Measurements from ENCODE around the gene SLC12A9. TPM values are rescaled to one million over a fixed set of nuclear protein-coding genes. Genes with fewer than 3 reads are reported as not detected.

SLC12A9 gene
- total and polyA plus RNA-seq, 2 experiments from 2014 or later = 10.3 to 39.9 TPM

- TF ChIP-seq ETS1 (IDR thresholded peaks at IDR 0.05) (no peak), EZH2phosphoT487 (IDR thresholded peaks at IDR 0.05; ENCODE audit: unreplicated experiment) (no peak), EZH2 (IDR thresholded peaks at IDR 0.05; ENCODE audit: low read depth, unreplicated experiment) (no peak), NANOG (IDR thresholded peaks at IDR 0.05; ENCODE audit: borderline replicate concordance) (no peak), STAT1 (IDR thresholded peaks at IDR 0.05; ENCODE audit: unreplicated experiment) (no peak), CREB1 (CRISPR knock-in tag; IDR thresholded peaks at IDR 0.05; ENCODE audit: low read depth) (no peak)
- TF ChIP-seq, protein P1, sequence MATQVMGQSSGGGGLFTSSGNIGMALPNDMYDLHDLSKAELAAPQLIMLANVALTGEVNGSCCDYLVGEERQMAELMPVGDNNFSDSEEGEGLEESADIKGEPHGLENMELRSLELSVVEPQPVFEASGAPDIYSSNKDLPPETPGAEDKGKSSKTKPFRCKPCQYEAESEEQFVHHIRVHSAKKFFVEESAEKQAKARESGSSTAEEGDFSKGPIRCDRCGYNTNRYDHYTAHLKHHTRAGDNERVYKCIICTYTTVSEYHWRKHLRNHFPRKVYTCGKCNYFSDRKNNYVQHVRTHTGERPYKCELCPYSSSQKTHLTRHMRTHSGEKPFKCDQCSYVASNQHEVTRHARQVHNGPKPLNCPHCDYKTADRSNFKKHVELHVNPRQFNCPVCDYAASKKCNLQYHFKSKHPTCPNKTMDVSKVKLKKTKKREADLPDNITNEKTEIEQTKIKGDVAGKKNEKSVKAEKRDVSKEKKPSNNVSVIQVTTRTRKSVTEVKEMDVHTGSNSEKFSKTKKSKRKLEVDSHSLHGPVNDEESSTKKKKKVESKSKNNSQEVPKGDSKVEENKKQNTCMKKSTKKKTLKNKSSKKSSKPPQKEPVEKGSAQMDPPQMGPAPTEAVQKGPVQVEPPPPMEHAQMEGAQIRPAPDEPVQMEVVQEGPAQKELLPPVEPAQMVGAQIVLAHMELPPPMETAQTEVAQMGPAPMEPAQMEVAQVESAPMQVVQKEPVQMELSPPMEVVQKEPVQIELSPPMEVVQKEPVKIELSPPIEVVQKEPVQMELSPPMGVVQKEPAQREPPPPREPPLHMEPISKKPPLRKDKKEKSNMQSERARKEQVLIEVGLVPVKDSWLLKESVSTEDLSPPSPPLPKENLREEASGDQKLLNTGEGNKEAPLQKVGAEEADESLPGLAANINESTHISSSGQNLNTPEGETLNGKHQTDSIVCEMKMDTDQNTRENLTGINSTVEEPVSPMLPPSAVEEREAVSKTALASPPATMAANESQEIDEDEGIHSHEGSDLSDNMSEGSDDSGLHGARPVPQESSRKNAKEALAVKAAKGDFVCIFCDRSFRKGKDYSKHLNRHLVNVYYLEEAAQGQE (IDR thresholded peaks at IDR 0.05; ENCODE audit: unreplicated experiment) = no peak
These were observed 22.1 kb upstream of the SLC12A9 start (continued) for GRCh38 chr7:100830396-100830795.

DNA sequence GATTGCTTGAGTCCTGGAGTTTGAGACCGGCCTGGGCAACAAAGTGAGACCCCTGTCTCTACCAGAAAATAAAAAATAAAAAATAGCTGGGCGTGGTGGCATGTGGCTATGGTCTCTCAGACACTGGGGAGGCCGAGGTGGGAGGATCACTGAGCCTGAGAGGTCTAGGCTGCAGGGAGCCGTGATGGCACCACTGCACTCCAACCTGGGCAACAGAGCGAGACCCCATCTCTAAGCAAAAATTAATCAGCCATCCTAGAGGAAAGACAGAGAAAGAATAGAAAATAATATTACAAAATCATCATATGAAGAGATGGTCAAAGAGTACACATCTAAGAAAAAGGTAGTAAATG, 20.3 kb upstream of the SLC12A9 start:
- Mint-ChIP-seq H3K36me3 (ENCODE audit: low read depth) (peaks cover 9% of the 10 kb centered on the region), H3K27me3 (ENCODE audit: insufficient read depth, low read depth, poor library complexity) (peaks cover 27% of the 10 kb centered on the region)
- no peak overlapping the region for H3K4me2 ChIP-seq

More for the DNA sequence above, 20.3 kb upstream of the SLC12A9 start:
- Histone ChIP-seq H2AFZ (no peak overlapping the region), H3K27ac (ENCODE audit: low read depth) (no peak overlapping the region), H3K4me3 (no peak overlapping the region), H3K36me3 (ENCODE audit: insufficient read depth) (no peaks in the 10 kb centered on the region), H4K20me1 (replicated peaks; ENCODE audit: insufficient read depth) (no peaks in the 10 kb centered on the region), H3K9me2 (ENCODE audit: insufficient read depth) (no peaks in the 10 kb centered on the region), H3K79me2 (replicated peaks; ENCODE audit: insufficient read depth) (peaks cover 26% of the 10 kb centered on the region), H3F3A (replicated peaks; ENCODE audit: low read depth) (peaks cover 15% of the 10 kb centered on the region), H3K27me3 (ENCODE audit: insufficient read depth) (no peaks in the 10 kb centered on the region), H3K4me1 (ENCODE audit: insufficient read depth) (peaks cover 18% of the 10 kb centered on the region)
- H3K4me3 Mint-ChIP-seq = no peak overlapping the region
- DNase-seq (ENCODE audit: low spot score) = no peak
- peaks cover 23% of the 10 kb centered on the region for H3K4me1 Mint-ChIP-seq
- no peak for ATAC-seq
- TF ChIP-seq CTCF (conservative IDR thresholded peaks at IDR 0.05; ENCODE audit: low read depth in 2 of 2) (no peak), EZH2phosphoT487 (IDR thresholded peaks at IDR 0.05; ENCODE audit: unreplicated experiment) (no peak), CREB1 (CRISPR knock-in tag; IDR thresholded peaks at IDR 0.05; ENCODE audit: low read depth) (no peak), ZNF114 (CRISPR knock-in tag; IDR thresholded peaks at IDR 0.05) (no peak), POLR2AphosphoS5 (IDR thresholded peaks at IDR 0.05; ENCODE audit: low read depth) (no peak), ETS1 (IDR thresholded peaks at IDR 0.05) (no peak), ZNF331 (CRISPR knock-in tag; IDR thresholded peaks at IDR 0.05; ENCODE audit: low read depth) (no peak), STAT1 (IDR thresholded peaks at IDR 0.05; ENCODE audit: unreplicated experiment) (no peak)
- TF ChIP-seq, protein P1 (IDR thresholded peaks at IDR 0.05; ENCODE audit: unreplicated experiment) = no peak
- peaks cover 2% of the 10 kb centered on the region; the same call in 1 of the 3 replicates for H3K9me3 Mint-ChIP-seq
- H3K27ac Mint-ChIP-seq = no peak overlapping the region; the same call in 1 of the 2 replicates

Data from GM23338 (cell line).